A549 treated with CORT108297 at 1 μM for 4 hours (cell line): ENCODE data around the gene ZDHHC1. TPM values are rescaled to one million over a fixed set of nuclear protein-coding genes. Genes with fewer than 3 reads are reported as not detected.

Source experiments
- total RNA-seq: library from RNA; stranded (reverse); fragments of 200-300 nt; extraction: Qiagen RNA extraction; gene quantifications from 5 replicates; pipeline ENCODE4 v1.2.3, GENCODE V29; 2022

Gene ZDHHC1, protein sequence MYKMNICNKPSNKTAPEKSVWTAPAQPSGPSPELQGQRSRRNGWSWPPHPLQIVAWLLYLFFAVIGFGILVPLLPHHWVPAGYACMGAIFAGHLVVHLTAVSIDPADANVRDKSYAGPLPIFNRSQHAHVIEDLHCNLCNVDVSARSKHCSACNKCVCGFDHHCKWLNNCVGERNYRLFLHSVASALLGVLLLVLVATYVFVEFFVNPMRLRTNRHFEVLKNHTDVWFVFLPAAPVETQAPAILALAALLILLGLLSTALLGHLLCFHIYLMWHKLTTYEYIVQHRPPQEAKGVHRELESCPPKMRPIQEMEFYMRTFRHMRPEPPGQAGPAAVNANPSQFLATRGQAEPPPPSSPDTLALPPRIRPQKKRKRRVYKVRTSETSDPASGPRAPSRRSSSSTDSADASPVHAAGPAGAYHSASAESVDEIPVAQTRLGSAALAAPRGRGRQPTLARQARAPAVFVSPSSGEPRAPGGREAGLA
- total RNA-seq: 4.9 to 7.6 TPM (median 7.3 TPM) in 5 replicates

DNA sequence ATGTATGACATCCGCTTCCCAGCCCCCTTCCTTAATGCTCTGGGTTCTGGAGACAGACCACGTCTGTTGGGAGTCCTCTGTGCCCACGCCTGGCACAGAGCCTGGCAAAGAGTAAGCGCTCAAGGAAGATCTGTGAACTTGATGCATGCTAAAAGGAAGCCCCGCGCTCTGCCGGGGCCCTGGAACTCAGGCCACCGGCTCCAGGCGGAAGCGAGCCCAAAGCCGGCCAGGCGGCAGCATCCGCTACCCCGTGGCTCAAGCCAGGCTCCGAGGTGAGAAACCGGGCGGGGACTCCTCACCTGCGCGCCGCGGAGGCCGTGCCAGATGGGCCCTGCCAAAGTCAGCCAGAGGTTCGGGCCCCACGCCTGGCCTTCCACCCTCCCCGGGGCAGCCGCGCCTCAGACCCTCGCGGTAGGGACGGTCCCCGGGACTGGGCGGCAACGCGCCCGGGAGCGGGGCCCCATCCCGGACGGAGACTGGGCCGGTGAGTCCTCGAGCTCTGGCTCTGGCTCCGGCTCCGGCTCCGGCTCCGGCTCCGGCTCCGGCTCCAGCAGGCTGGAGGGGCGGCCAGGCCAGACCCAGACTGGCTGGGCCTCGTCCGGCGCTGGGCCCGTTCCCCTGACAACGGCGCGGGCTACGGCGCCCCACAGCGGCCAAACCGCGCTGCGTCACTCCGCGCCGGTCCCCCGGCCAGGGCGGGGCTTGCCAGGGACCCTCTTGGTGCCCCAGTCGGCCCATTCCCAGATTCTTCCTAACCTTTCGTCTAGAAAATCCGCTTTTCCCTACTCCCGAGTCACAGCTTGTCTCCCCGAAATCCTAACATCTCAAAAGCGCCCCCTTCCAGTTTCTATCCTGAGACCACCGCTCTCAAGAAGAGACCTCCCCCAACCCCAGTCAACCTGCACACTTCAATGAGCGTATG lies at the start of gene ZDHHC1:
Gene ZDHHC1 (minus strand): TSS at position 606 of the 922 bp plus-strand sequence. CDS start 8,702 bp downstream, outside the sequence.

DNA sequence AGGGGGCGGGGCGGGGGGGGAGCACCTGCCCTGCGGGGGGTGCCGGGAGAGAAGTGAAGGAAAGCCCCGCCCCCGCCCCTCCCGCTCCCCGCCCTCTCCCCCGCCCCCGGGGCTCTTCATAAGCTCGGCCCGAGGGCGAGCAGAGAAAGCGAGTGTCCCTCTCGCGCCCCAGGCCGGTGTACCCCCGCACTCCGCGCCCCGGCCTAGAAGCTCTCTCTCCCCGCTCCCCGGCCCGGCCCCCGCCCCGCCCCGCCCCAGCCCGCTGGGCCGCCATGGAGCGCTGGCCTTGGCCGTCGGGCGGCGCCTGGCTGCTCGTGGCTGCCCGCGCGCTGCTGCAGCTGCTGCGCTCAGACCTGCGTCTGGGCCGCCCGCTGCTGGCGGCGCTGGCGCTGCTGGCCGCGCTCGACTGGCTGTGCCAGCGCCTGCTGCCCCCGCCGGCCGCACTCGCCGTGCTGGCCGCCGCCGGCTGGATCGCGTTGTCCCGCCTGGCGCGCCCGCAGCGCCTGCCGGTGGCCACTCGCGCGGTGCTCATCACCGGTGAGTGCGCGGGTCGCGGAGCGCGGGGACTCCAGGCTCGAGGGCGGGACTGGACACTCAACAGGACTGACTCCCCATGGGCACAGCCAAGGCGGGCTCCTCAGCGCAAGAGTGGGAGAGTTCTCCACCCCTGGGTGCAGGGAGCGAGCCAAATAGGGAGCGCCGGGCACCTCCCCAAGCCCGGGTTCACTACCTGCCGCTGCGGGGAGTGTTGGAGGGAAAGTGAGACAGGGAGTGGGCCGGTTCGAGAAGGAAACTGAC lies 14.9 kb upstream of the ZDHHC1 start, which contains the start of gene HSD11B2:
Gene HSD11B2 (plus strand): TSS at position 145 of the 798 bp plus-strand sequence. CDS start 128 bp downstream, at position 273.

DNA sequence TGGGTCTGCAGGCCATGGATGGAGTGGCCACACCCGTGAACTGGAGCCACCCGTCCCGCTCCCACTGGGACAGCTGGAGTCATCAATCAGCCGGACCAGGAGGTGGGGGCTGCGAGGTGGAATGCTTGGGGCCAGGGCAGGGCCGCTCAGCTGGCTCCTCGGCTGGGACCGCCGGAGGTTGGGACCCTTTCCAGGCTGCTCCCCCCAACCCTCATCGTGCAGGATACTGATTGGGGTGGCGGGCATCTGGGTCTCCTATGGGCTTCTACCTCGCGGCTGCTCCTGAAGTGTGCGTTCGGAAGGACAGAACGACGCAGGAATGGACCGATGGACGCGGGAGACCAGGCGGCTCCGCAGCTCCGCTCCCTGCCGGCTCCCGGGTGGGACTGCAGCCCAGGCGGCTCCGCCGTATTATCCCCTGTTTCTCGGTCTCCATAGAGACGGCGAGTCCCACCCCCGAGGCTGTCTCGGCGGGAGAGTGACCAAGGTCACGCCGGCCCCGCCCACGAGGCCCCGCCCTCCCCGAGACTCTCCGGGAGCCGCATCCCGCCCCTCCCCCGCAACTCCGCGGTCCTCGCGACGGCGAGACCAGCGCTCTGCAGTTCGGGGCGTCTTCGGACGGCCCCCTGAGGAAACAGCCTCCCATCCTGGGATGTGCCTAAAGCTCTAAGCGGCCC lies 23.0 kb downstream of the ZDHHC1 start, which contains the start of gene TPPP3:
Gene TPPP3 (minus strand): TSS at position 388 of the 677 bp plus-strand sequence. CDS start 2,387 bp downstream, outside the sequence.

Other genes with a start within 250 kb of the ZDHHC1 start
- gene NOL3, start 245.9 kb downstream of the ZDHHC1 start, total RNA-seq: 45.8 to 62.3 TPM (median 61.0 TPM) in 5 replicates
- 4.3 to 7.2 TPM (median 6.4 TPM) in 5 replicates for gene MATCAP1, start 232.5 kb downstream of the ZDHHC1 start, total RNA-seq
- gene EXOC3L1, start 226.3 kb downstream of the ZDHHC1 start, total RNA-seq: 0.07 to 0.24 TPM (median 0.07 TPM) in 3 of 5 replicates, not detected in the others
- gene E2F4, start 224.3 kb downstream of the ZDHHC1 start, total RNA-seq: 79.5 to 101 TPM (median 99.3 TPM) in 5 replicates
- gene ELMO3, start 217.3 kb downstream of the ZDHHC1 start, total RNA-seq: 0.93 to 1.7 TPM (median 1.3 TPM) in 5 replicates
- 79.6 to 102 TPM (median 96.1 TPM) in 5 replicates for gene TMEM208, start 189.3 kb downstream of the ZDHHC1 start, total RNA-seq
- 38.5 to 60.0 TPM (median 51.3 TPM) in 5 replicates for gene FHOD1, start 169.0 kb downstream of the ZDHHC1 start, total RNA-seq
- gene SLC9A5, start 167.5 kb downstream of the ZDHHC1 start, total RNA-seq: 1.3 to 1.8 TPM (median 1.7 TPM) in 5 replicates
- 12.3 to 18.7 TPM (median 16.7 TPM) in 5 replicates for gene PLEKHG4, start 136.9 kb downstream of the ZDHHC1 start, total RNA-seq
- gene KCTD19, start 89.7 kb downstream of the ZDHHC1 start, total RNA-seq: 0.09 to 0.46 TPM (median 0.21 TPM) in 5 replicates
- gene LRRC36, start 89.7 kb downstream of the ZDHHC1 start, total RNA-seq: 0.09 to 0.23 TPM (median 0.09 TPM) in 3 of 5 replicates, not detected in the others
- 8.5 to 14.6 TPM (median 13.3 TPM) in 5 replicates for gene TPPP3, start 23.0 kb downstream of the ZDHHC1 start, total RNA-seq
- 1.3 to 2.3 TPM (median 2.0 TPM) in 5 replicates for gene HSD11B2, start 14.6 kb upstream of the ZDHHC1 start, total RNA-seq
- 99.2 to 120 TPM (median 116 TPM) in 5 replicates for gene ATP6V0D1, start 64.7 kb upstream of the ZDHHC1 start, total RNA-seq
- not detected in 5 replicates for gene AGRP, start 67.1 kb upstream of the ZDHHC1 start, total RNA-seq
- gene RIPOR1, start 112.4 kb upstream of the ZDHHC1 start, total RNA-seq: 39.0 to 48.1 TPM (median 42.2 TPM) in 5 replicates
- gene CTCF, start 146.0 kb upstream of the ZDHHC1 start, total RNA-seq: 33.0 to 40.9 TPM (median 35.4 TPM) in 5 replicates
- 1.3 to 1.8 TPM (median 1.7 TPM) in 5 replicates for gene CARMIL2, start 228.7 kb upstream of the ZDHHC1 start, total RNA-seq
- gene ACD, start 243.8 kb upstream of the ZDHHC1 start, total RNA-seq: 27.6 to 38.3 TPM (median 36.3 TPM) in 5 replicates
- gene PARD6A, start 244.5 kb upstream of the ZDHHC1 start, total RNA-seq: 1.0 to 2.3 TPM (median 1.8 TPM) in 5 replicates